HG03469 (cell line): ENCODE measurements around the gene LRRC61.
"Not testable (repeated sequence)": the region's sequence is repeated elsewhere in the genome, so short reads cannot be mapped to it uniquely, and the experiment has no call there.

Experiments
- ATAC-seq: cut with Tn5 transposase; IDR thresholded peaks from one replicate; pipeline ENCODE4 v1.9.1; 2021; ENCODE audit warnings: mild to moderate bottlenecking, moderate library complexity, moderate number of reproducible peaks; ENCODE audit not compliant: unreplicated experiment

LRRC61 gene, protein sequence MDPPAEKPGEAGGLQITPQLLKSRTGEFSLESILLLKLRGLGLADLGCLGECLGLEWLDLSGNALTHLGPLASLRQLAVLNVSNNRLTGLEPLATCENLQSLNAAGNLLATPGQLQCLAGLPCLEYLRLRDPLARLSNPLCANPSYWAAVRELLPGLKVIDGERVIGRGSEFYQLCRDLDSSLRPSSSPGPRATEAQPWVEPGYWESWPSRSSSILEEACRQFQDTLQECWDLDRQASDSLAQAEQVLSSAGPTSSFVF

DNA sequence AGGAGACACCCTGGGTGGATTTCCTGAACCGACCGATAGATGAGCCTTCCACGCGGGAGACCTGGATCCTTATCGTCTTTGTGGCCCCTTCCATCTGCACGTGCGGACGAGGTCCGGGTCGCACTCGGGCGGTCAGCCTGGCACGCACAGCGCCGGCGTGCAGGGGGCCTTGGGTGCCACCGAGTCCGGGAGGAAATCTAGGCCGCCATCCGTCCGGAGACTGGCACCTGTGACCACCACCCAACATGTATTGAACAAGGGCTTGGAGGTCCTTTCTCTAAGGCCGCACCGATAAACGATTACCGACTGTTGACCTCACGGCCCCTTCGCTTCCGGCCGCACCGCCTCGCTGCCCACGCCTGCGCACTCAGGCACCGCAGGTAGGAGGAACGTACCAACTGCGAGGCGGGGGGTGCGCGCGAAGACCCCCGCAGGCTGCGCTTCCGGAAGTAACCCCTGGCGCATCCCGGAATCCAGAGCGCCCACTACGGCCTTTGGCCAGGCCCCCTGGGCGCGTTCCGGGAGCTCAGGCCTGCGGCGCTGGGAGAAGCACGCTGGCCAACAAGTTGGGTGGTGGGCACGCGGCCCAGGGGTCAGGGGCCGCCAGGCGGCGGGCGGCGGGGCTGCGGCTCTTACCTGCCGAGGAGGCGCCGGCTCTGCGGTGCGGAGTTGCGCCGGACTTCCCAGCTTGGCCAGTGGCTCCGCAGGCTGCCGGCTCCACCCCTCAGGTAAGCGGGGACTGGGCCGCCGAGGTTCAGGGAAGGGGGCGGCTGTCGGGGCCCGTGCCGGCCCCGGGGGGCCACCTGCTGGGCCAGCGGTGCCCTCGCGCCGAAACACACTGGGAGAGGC, at the start of gene LRRC61, which contains the start of gene ACTR3C:
TSS of gene LRRC61 (plus strand) at position 523 of the 849 bp plus-strand sequence. CDS start 13,507 bp downstream, outside the sequence.
TSS of gene ACTR3C (minus strand) at position 713 of the 849 bp plus-strand sequence. CDS start 28,249 bp downstream, outside the sequence.
- ATAC-seq: peak; percentile 36

- ATAC-seq: not testable (repeated sequence)
These were observed 46.9 kb upstream of the LRRC61 start for GRCh38 chr7:150276132-150276695.

- not testable (repeated sequence) for ATAC-seq
These were observed 44.8 kb upstream of the LRRC61 start for GRCh38 chr7:150278383-150278782.

GRCh38 chr7:150281681-150282403, 41.3 kb upstream of the LRRC61 start:
- not testable (repeated sequence) for ATAC-seq

- ATAC-seq: not testable (repeated sequence)
These were observed 40.0 kb upstream of the LRRC61 start for GRCh38 chr7:150283111-150283510.

DNA sequence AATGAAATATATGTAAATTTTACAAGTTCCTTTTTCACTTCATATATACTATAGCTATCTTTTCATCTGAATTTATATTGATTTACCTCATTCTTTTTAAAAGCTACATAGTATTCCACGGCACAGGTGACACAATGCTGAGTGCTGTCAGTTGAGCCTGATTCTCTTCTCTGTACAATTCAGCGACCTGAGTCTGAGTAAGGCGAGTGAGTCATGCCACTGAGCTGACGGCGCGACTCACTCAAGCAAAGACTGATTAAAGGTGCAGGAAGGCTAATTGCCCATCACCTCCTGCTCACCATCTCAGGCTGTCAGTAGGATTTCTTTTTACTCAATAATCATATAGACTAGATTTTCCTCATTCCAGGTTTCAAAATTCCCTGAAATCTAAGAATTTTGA, 39.5 kb upstream of the LRRC61 start:
- ATAC-seq: not testable (repeated sequence)

DNA sequence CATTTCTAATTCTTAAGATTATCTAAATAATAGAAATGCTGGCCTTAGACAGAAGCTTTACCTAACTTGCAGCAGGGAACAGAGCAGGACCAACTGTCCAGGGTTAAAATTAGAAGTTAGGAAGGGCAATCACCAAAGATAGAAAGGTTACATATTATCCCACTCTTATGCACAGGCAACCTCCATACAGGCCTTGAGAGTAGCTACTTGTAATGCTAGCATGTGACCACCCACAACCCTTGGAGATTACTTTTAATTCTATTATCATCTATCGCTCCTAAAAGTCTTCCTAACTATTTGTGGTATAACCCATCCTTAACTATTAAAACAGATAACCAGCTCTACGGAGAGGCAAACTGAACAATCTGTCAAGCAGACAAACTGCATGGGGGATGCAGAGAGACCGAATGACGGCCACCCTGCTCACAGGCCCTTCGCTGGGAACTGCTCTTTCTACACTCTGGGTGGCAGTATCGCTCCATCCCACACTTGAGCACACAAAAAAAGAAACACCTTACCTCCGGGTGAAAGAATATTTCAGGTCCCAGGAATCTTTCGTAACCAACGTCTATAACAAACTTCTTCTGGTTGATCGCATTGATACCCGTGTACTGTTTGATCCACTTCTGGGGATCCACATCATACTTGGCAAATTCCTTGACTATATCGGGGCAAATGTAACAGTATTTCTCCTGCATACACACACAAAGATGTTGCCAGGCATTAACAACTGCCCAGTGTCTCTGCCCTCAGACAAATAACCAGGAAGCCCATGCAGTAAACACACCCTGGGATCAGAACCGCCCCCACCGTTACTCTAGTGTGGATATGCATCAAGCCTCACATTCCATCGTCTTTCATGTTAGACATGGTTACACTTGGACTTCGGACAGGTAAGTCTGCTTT, 37.1 kb upstream of the LRRC61 start:
- ATAC-seq: not testable (repeated sequence)

GRCh38 chr7:150287815-150288214, 35.3 kb upstream of the LRRC61 start:
- ATAC-seq: not testable (repeated sequence)

DNA sequence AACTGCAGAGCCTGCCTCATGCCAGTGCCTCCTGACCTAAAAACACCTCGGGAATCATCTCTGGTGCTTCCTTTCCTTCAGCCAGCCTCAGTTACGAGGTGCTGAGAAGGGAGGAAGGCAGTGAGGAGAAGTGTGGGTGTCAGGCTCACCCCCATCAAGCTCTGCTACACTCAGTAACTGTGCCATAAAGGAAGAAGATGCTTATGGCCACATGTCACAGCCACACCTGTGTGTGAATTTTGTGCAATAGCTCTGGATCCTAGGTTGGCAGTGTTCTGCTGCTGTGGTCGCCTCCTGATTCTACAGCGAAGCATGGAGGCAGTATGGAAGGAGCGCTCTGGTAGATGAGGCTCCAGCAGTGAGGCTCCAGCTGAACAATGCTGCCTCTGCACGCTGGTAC, 34.3 kb upstream of the LRRC61 start:
- ATAC-seq: not testable (repeated sequence)

GRCh38 chr7:150290317-150290716, 32.8 kb upstream of the LRRC61 start:
- ATAC-seq: not testable (repeated sequence)

GRCh38 chr7:150295027-150295426, 28.1 kb upstream of the LRRC61 start:
- not testable (repeated sequence) for ATAC-seq

DNA sequence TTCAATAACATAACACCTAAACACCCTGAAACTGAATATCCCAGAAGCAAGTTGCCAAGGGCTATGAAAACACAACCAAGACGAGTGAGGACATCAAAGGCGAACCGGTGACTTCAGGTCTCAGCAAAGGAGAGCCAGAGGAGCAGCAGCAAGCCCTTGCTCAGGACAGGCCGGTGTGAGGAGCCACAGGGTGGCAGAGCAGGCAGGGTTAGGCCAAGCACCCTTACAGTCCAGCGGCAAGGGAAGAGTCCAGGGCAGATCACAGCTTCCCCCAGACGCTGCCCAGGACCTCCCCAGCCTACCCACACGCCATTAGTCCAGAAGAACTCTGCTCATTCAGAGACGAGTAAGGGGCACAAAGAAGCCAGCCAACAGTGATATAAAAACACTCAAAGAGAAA, 27.5 kb upstream of the LRRC61 start:
- not testable (repeated sequence) for ATAC-seq

DNA sequence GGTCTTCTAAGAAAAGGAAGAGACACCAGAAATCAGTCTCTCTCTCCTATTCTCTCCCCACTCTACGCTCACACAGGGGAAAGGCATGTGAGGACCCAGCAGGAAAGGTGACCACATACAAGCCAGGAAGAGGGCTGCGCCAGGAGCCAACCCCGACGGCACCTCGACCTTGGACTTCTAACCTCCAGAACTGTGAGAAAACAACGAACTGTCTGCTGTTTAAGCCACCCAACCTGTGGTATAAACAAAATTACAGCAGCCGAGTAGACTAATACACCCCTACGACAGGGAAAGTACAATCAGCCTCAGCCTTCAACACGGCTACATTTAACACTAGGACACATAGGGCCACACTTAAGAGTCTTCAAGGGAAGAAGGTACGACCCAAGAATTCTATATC, 26.4 kb upstream of the LRRC61 start:
- not testable (repeated sequence) for ATAC-seq

DNA sequence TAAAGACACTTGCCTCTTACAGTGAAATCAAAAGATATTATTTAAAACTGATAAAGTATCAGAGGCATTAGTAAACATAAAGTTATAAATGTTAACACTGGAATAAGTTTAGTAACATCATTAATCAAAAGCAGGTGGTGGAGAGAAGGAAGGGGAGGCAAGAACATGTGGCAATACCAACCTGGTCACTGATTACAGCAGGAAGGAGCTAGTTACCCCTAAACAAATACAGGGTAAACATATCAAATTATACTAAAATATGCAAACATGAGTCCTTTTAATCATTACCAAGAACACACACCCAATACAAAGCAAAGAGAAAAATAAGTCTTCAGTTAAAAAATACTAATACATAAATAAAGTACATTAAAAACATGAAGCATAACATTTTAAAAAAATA, 25.2 kb upstream of the LRRC61 start:
- not testable (repeated sequence) for ATAC-seq

- not testable (repeated sequence) for ATAC-seq
These were observed 20.2 kb upstream of the LRRC61 start for GRCh38 chr7:150302908-150303310.

GRCh38 chr7:150304499-150305258, 18.5 kb upstream of the LRRC61 start:
- not testable (repeated sequence) for ATAC-seq

GRCh38 chr7:150305259-150305902, 17.8 kb upstream of the LRRC61 start:
- not testable (repeated sequence) for ATAC-seq

DNA sequence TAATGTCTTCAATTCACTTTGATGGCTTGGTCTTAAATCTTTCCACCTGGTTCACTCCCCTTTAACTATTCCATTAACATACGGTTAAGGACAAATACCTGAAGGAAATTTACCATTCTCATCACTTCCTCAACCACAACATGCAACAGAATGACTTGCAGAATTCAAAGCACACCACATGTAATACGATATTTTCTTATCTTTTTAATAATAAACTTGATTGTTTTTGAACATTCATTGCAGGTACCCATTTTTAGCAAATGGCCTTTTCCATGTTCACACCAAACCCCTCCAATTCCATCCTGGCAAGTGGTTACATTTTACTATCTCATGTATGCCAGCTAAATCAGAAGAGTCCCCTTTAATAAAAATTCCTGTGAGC, 17.3 kb upstream of the LRRC61 start:
- not testable (repeated sequence) for ATAC-seq
